ENCODE data around the gene PIM2. TPM values are rescaled to one million over a fixed set of nuclear protein-coding genes. Genes with fewer than 3 reads are reported as not detected.

Gene PIM2
- total and polyA plus RNA-seq, 2 of the 4 experiments (the other 2 are of a cell fraction): 7.3 to 9.4 TPM

GRCh38 chrX:48904626-48905025 lies 14.2 kb downstream of the PIM2 start:
- ChIA-PET POLR2A (ENCODE audit: unreplicated experiment) (no interaction called here), CTCF (no interaction called here)
- ATAC-seq (ENCODE audit: low read depth): no peak

More at GRCh38 chrX:48904626-48905025, 14.2 kb downstream of the PIM2 start:
- H3K27me3 ChIP-seq (ENCODE audit: control insufficient read depth, insufficient read depth, low read length): no peaks in the 10 kb centered on the region
- H3K9me3 ChIP-seq (ENCODE audit: control insufficient read depth, insufficient read depth, low read length): no peaks in the 10 kb centered on the region; the same call in 1 of the 2 replicates
- H3K4me1 ChIP-seq (ENCODE audit: control insufficient read depth, insufficient read depth, low read length): 0 out of 2 replicates have a peak, but pooled peaks cover under 1% of the 10 kb centered on the region
- no peak overlapping the region for H2AK5ac ChIP-seq (ENCODE audit: low read depth, low read length)
- in situ Hi-C loops (cut with MboI; ENCODE audit: low sequenced_read_pairs) (no loop called here), dilution Hi-C loops (cut with HindIII; ENCODE audit: low sequenced_read_pairs, unreplicated experiment) (no loop called here), intact Hi-C loops (cut with micrococcal nuclease) (no loop called here)
- no peak overlapping the region for H3K18ac ChIP-seq (ENCODE audit: low read depth, low read length)
- no peak overlapping the region for H2BK120ac ChIP-seq (ENCODE audit: low read depth, low read length)
- no peak overlapping the region for H3K4me3 ChIP-seq (ENCODE audit: insufficient read depth, low read depth, low read length)
- no peak overlapping the region for H3K4ac ChIP-seq (ENCODE audit: low read depth, low read length)
- no peak overlapping the region for H3K9ac ChIP-seq (ENCODE audit: low read depth, low read length)
- no peak overlapping the region for H3K27ac ChIP-seq (ENCODE audit: insufficient read depth, low read length)
- WGBS, 2 experiments (ENCODE audit: extremely low coverage in 2 of 2, insufficient read length in 1 of 2): 83% methylated on average over 10 of the region's 14 CpGs; no CpG with 5 or more reads in 1 of the 2 experiments
- peaks cover 0 to 14% of the 10 kb centered on the region in 2 experiments; a peak in 1 of 4 replicates for H3K79me1 ChIP-seq (ENCODE audit: low read depth in 1 of 2, low read length in 2 of 2)
- H4K8ac ChIP-seq (ENCODE audit: low read depth in 2 of 2, low read length in 2 of 2): no peak overlapping the region
- H2AFZ ChIP-seq (replicated peaks; ENCODE audit: low read length, poor library complexity): no peak overlapping the region
- no peak overlapping the region for H2BK20ac ChIP-seq (ENCODE audit: low read depth, low read length)
- H3K14ac ChIP-seq (replicated peaks; ENCODE audit: low read depth, low read length): no peak overlapping the region
- no peak overlapping the region for H2BK15ac ChIP-seq (ENCODE audit: low read depth, low read length)
- H3K9me1 ChIP-seq (ENCODE audit: insufficient read depth, low read length): peaks cover 2% of the 10 kb centered on the region; the same call in 1 of the 2 replicates
- no peak overlapping the region for H3K56ac ChIP-seq (ENCODE audit: extremely low read depth, insufficient read depth, low read length)
- DNase-seq: no peak
- H2BK5ac ChIP-seq (ENCODE audit: low read depth, low read length, poor library complexity, severe bottlenecking): no peak overlapping the region
- BruUV-seq (replicated peaks): no TSS peak
- no peak overlapping the region for H3K23ac ChIP-seq (ENCODE audit: low read depth, low read length)
- no peak overlapping the region for H4K91ac ChIP-seq (ENCODE audit: insufficient read depth, low read depth, low read length)
- H4K5ac ChIP-seq (ENCODE audit: low read depth, low read length): no peak overlapping the region
- no peak overlapping the region for H3K4me2 ChIP-seq (ENCODE audit: low read depth, low read length)
- peaks cover 23% of the 10 kb centered on the region for H3K36me3 ChIP-seq (ENCODE audit: control insufficient read depth, insufficient read depth, low read length)
- H4K20me1 ChIP-seq (ENCODE audit: insufficient read depth, low read length): peaks cover 2% of the 10 kb centered on the region
- no peak overlapping the region for H2AK9ac ChIP-seq (replicated peaks; ENCODE audit: low read depth, low read length, poor library complexity)
- TF ChIP-seq RCOR1 (IDR thresholded peaks at IDR 0.05; ENCODE audit: insufficient replicate concordance, low read length): no peak
- no peak for TF ChIP-seq CEBPB (IDR thresholded peaks at IDR 0.05; ENCODE audit: low read depth, low read length)
- TF ChIP-seq NFE2L2 (IDR thresholded peaks at IDR 0.05; ENCODE audit: low read depth, low read length): no peak
- TF ChIP-seq USF2 (IDR thresholded peaks at IDR 0.05; ENCODE audit: low read depth, low read length): no peak
- no peak for TF ChIP-seq RFX5 (IDR thresholded peaks at IDR 0.05; ENCODE audit: low read depth, low read length)
- TF ChIP-seq CHD1 (IDR thresholded peaks at IDR 0.05; ENCODE audit: low read depth, low read length): no peak
- TF ChIP-seq CTCF (conservative IDR thresholded peaks at IDR 0.05; ENCODE audit: low read depth, low read length): no peak
